Body of pancreas (tissue), 4 donors: ENCODE measurements around the gene C5orf15.

Source experiments
- POLR2A ChIP-seq, 3 donors: fragments of 450-650 bp; IDR thresholded peaks; one replicate each; pipeline ENCODE4 v1.6.1; 2016; ENCODE audit warnings: antibody characterized with exemption in 3 of 3, mild to moderate bottlenecking in 2 of 3
- TF ChIP-seq, protein P1 (sequence below), 7 experiments: fragments of 450-650 bp in 4 of 7; fragments of 200-600 bp in 3 of 7; sonication (generic) in 3 of 7; IDR thresholded peaks; one replicate each; pipeline ENCODE4 v1.5.1; 2016 to 2019; ENCODE audit warnings: antibody characterized with exemption in 7 of 7

DNA sequence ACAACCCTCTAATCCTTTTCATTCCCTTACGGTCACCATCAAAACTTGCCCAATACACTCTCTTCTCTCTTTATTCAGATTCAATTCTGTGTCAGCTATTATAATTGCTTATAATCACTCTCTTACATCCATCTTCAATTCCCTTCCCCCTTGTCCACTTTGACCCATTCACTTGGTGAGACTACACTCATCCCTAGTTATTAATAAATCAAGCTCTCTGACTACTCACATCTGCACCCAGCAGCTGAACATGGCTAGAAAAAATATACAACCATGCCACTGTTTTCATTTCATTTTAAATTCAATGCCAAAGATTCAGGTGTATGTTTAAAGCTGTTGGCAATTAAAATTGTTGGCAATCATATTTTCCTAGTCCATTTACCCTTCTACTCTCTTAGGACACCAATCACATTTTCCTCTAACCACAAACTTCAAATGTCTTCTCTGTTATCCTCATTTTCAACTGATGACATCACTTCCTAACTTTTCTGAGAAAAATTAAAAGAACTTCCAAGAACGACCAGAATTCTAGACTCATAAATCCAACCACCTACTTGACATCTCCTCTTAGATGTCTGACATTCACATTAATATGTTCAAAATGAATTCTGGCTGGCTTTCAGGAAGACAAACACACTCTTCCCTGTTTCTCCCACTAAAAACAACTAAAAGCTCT lies 5.5 kb downstream of the C5orf15 start:
- no peak for TF ChIP-seq POLR2A (IDR thresholded peaks at IDR 0.05)
- TF ChIP-seq, protein P1, sequence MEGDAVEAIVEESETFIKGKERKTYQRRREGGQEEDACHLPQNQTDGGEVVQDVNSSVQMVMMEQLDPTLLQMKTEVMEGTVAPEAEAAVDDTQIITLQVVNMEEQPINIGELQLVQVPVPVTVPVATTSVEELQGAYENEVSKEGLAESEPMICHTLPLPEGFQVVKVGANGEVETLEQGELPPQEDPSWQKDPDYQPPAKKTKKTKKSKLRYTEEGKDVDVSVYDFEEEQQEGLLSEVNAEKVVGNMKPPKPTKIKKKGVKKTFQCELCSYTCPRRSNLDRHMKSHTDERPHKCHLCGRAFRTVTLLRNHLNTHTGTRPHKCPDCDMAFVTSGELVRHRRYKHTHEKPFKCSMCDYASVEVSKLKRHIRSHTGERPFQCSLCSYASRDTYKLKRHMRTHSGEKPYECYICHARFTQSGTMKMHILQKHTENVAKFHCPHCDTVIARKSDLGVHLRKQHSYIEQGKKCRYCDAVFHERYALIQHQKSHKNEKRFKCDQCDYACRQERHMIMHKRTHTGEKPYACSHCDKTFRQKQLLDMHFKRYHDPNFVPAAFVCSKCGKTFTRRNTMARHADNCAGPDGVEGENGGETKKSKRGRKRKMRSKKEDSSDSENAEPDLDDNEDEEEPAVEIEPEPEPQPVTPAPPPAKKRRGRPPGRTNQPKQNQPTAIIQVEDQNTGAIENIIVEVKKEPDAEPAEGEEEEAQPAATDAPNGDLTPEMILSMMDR (IDR thresholded peaks at IDR 0.05) = no peak
